Measurements from ENCODE around the gene INTS6L. TPM values are rescaled to one million over a fixed set of nuclear protein-coding genes. Genes with fewer than 3 reads are reported as not detected.

The INTS6L gene
- total RNA-seq, 6 experiments from 2014 or later: 0.37 to 2.0 (median 1.1) TPM

DNA sequence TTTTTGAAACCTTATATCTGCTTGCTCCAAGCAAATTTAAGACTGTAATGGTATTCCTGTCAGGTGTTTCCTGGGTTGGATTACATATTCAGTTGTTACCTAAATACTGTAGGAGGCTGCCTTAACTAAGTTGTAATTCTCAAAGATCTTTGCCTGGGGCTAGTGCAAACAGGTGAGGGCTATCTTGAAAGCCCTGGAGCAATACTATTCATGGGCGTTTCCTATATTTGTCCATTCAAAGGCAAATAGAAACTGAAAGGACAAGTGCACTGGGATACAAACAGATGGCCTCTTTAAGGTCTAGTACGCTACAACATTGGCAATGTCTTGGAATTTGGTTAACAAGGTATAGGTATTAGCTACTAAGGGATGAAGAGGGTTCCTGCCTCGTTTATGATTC is 108.9 kb downstream of the INTS6L start:
- ATAC-seq (peak in 1 of 4 donors; percentile 49), DNase-seq (no peak)
- no peak for TF ChIP-seq CTCF (IDR thresholded peaks at IDR 0.05)
- TF ChIP-seq POLR2A (IDR thresholded peaks at IDR 0.05): no peak
- no peak overlapping the region for H3K27ac ChIP-seq
- no peaks in the 10 kb centered on the region for H3K27me3 ChIP-seq
- WGBS (ENCODE audit: insufficient coverage, low coverage, low lambda C conversion rate, missing lambda C conversion rate): 41% methylated on average over 3 of the region's 3 CpGs
- no peaks in the 10 kb centered on the region for H3K36me3 ChIP-seq
- intact Hi-C loops (cut with DNase I): no loop called here
- no peak overlapping the region for H3K4me3 ChIP-seq
- no peaks in the 10 kb centered on the region for H3K9me3 ChIP-seq
- H3K4me1 ChIP-seq: no peaks in the 10 kb centered on the region

Other genes starting within 250 kb of the INTS6L start
- not detected for gene ETDC, start 211.2 kb upstream of the INTS6L start, total RNA-seq
- 1 to 10 TPM; 4.1 to 6.6 (median 4.4) TPM for gene ZNF75D, start 176.6 kb upstream of the INTS6L start, total RNA-seq
- gene ZNF449, start 175.9 kb upstream of the INTS6L start, total RNA-seq: 1 to 10 TPM; 2.0 to 3.4 (median 2.7) TPM
- under 1 TPM; 0.06 to 0.18 (median 0.16) TPM for gene SMIM10L2A, start 98.7 kb upstream of the INTS6L start, total RNA-seq
- gene CT45A1, start 193.0 kb downstream of the INTS6L start, total RNA-seq: not detected
- not detected for gene CT45A3, start 247.5 kb downstream of the INTS6L start, total RNA-seq